Spleen (tissue), 11 donors: Measurements from ENCODE around the gene CHST15. TPM values are rescaled to one million over a fixed set of nuclear protein-coding genes. Genes with fewer than 3 reads are reported as not detected.

Experiments used
- DNase-seq: peaks from one replicate; pipeline ENCODE4 v3.0.0-alpha.2; 2020
- H3K27ac ChIP-seq, 8 donors: fragments of 200-600 bp; sonication (generic) in 7 of 8; 1 replicate in 4 of 8; 2 replicates in 4 of 8; pipeline versions ENCODE4 v1.5.0 to v1.8.0; 2016 to 2021; ENCODE audit warnings: inconsistent platforms in 4 of 8, mild to moderate bottlenecking in 4 of 8, moderate library complexity in 1 of 8
- H3K27me3 ChIP-seq, 7 donors: fragments of 200-600 bp; sonication (generic) in 6 of 7; replicated peaks in 1 of 7; 1 replicate in 4 of 7; 2 replicates in 3 of 7; pipeline versions ENCODE4 v1.5.0 to v1.8.0; 2016 to 2021; ENCODE audit warnings: inconsistent platforms in 3 of 7, mild to moderate bottlenecking in 1 of 7
- H3K36me3 ChIP-seq, 6 donors: fragments of 200-600 bp; sonication (generic) in 5 of 6; 1 replicate in 4 of 6; 2 replicates in 2 of 6; pipeline versions ENCODE4 v1.5.0 to v1.8.0; 2016 to 2021; ENCODE audit warnings: inconsistent platforms in 2 of 6
- H3K4me1 ChIP-seq, 6 donors: fragments of 200-600 bp; sonication (generic) in 5 of 6; 1 replicate in 3 of 6; 2 replicates in 3 of 6; pipeline versions ENCODE4 v1.5.0 to v1.8.0; 2016 to 2021; ENCODE audit warnings: inconsistent platforms in 3 of 6
- H3K4me3 ChIP-seq, 8 donors: fragments of 200-600 bp; sonication (generic) in 7 of 8; 1 replicate in 4 of 8; 2 replicates in 4 of 8; pipeline versions ENCODE4 v1.5.0 to v1.8.0; 2016 to 2021; ENCODE audit warnings: inconsistent platforms in 4 of 8, mild to moderate bottlenecking in 4 of 8, moderate library complexity in 2 of 8
- H3K9me3 ChIP-seq, 8 donors: fragments of 200-600 bp; sonication (generic) in 7 of 8; 1 replicate in 4 of 8; 2 replicates in 4 of 8; pipeline versions ENCODE4 v1.5.0 to v1.8.0; 2016 to 2021; ENCODE audit warnings: inconsistent platforms in 4 of 8
- CTCF ChIP-seq, 11 experiments: fragments of 200-600 bp in 7 of 11; fragments of 450-650 bp in 4 of 11; sonication (generic) in 4 of 11; IDR thresholded peaks in 8 of 11; conservative IDR thresholded peaks in 3 of 11; 1 replicate in 7 of 11; 2 replicates in 4 of 11; pipeline versions ENCODE4 v1.4.0 to v1.8.0; 2016 to 2021; ENCODE audit warnings: antibody characterized with exemption in 11 of 11, inconsistent platforms in 4 of 11, mild to moderate bottlenecking in 1 of 11
- POLR2A ChIP-seq, 3 donors: fragments of 450-650 bp; IDR thresholded peaks; one replicate each; pipeline ENCODE4 v1.5.1; 2017; ENCODE audit warnings: antibody characterized with exemption in 3 of 3, mild to moderate bottlenecking in 1 of 3
- POLR2AphosphoS5 ChIP-seq, 3 donors: sonication (generic); formaldehyde crosslinking; IDR thresholded peaks; one replicate each; pipeline ENCODE4 v1.5.1; 2017; ENCODE audit warnings: antibody characterized with exemption in 3 of 3
- WGBS, 5 donors: extraction: QIAGEN DNeasy Blood & Tissue Kit in 3 of 5; methylation state at CpG; one replicate each; pipeline versions ENCODE4 v1.1.5 to v1.1.7; 2013 to 2018; 5-methylcytosine and 5-hydroxymethylcytosine counted together
- intact Hi-C: fragments of 100-400 bp; cut with DNase I; formaldehyde crosslinking; loops from one replicate; pipeline ENCODE4 v1.15.0; 2023; ENCODE audit warnings: low total_unique reads
- polyA plus RNA-seq, 3 donors: library from polyadenylated mRNA; stranded (reverse); fragments of 200-250 nt; gene quantifications; one replicate each; pipeline ENCODE4 v1.2.1, GENCODE V29; 2013
- total RNA-seq, 7 donors: library from RNA; depleted of rRNA in 3 of 7; stranded (reverse); fragments of >200 nt in 3 of 7; fragmentation: NEBNext Ultra II Directional in 4 of 7; extraction: Animal tissue kit (Norgen Biotek cat#: 25700) in 4 of 7; gene quantifications; one replicate each; pipeline versions ENCODE4 v1.1.0 to v1.2.1, GENCODE V29; 2016 to 2021
- donor health status: healthy with polysubstance abuse.
- donor health status: DM: no; HTN: no; CAD: no; lungs with moderate emphysema.
- donor health status: DM: no; HTN: no; CAD: no.
- donor health status: Bipolar disorder and iron deficiency.
- donor health status: healthy.
- donor health status: DM: no; HTN: no; CAD: no.
- donor health status: DM: yes; HTN: yes; CAD: no.

The CHST15 gene
- total and polyA plus RNA-seq, 10 donors: 6.1 to 133 (median 102) TPM

- DNase-seq: peak; percentile 67
- peaks cover 0 to 76% (median 3%) of the 10 kb centered on the region in 6 donors for H3K36me3 ChIP-seq
- H3K27ac ChIP-seq: peak overlapping the region in 4 of 8 donors; percentile 6 to 41 (median 33)
- 64 to 76% (median 67%) methylated on average over 13 of the region's 13 CpGs for WGBS, 5 donors
- intact Hi-C loops: no loop called here
- TF ChIP-seq POLR2AphosphoS5 (IDR thresholded peaks at IDR 0.05) (no peak), CTCF (IDR thresholded peaks at IDR 0.05 in 8 of 11, conservative IDR thresholded peaks at IDR 0.05 in 3 of 11) (peak; percentile 28 to 71 (median 55))
- H3K9me3 ChIP-seq: no peaks in the 10 kb centered on the region
- H3K4me3 ChIP-seq: no peak overlapping the region
- no peaks in the 10 kb centered on the region for H3K27me3 ChIP-seq
- H3K4me1 ChIP-seq: peaks cover 0 to 46% (median 17%) of the 10 kb centered on the region in 6 donors
These were observed 67.5 kb downstream of the CHST15 start for GRCh38 chr10:124025660-124026588.

DNA sequence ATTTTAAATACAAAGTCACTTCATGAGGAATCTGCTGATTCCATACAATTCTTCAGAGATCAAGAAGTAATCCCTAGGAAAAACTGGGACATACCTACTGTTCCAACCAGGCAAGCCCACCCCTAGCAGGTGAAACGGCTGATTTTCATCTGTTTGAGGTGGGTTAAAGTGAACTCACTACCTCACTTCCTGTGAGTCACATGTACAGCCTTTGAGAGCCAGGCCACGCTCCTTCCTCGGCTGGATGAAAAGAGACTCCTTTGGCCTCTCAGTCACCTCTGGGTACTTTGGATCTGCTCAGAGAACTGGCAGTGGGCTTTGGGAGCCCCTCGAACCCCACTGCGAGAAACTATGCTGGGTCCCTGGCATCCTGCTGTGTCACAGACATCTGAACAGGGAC lies 68.2 kb downstream of the CHST15 start:
- H3K9me3 ChIP-seq: no peaks in the 10 kb centered on the region
- peak overlapping the region in 2 of 8 donors; percentile 30 to 36 for H3K27ac ChIP-seq
- no peaks in the 10 kb centered on the region for H3K27me3 ChIP-seq
- peaks cover 0 to 42% (median 13%) of the 10 kb centered on the region in 6 donors for H3K4me1 ChIP-seq
- H3K36me3 ChIP-seq: peaks cover 0 to 76% (median 10%) of the 10 kb centered on the region in 6 donors
- intact Hi-C loops: no loop called here
- DNase-seq: peak; percentile 58
- no peak overlapping the region for H3K4me3 ChIP-seq
- WGBS, 5 donors: 44 to 64% (median 50%) methylated on average over 5 of the region's 5 CpGs
- no peak for TF ChIP-seq POLR2A (IDR thresholded peaks at IDR 0.05)
- TF ChIP-seq CTCF (IDR thresholded peaks at IDR 0.05 in 8 of 11, conservative IDR thresholded peaks at IDR 0.05 in 3 of 11): no peak
- TF ChIP-seq POLR2AphosphoS5 (IDR thresholded peaks at IDR 0.05): no peak

DNA sequence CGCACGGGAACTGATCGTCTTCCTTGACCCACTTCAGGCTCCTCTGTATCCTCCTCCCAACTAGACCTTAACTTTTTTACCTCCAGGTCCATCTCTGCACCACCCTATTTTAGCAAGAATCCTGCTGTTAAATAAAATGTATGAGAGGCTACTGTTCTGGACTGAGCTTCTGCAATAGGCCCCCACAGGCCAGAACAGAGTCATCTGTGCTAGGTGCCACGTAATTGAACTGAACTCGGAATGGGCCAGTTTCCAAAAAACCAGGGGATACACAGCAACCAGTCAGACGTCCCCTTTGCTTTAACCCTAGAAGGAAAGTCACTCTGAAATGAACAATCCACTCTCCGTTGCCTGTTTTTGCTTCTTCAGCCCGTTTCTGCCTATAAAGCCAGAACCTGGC lies 71.3 kb downstream of the CHST15 start:
- Histone ChIP-seq H3K27ac (no peak overlapping the region), H3K9me3 (no peaks in the 10 kb centered on the region), H3K4me1 (peaks cover 0 to 50% (median 14%) of the 10 kb centered on the region in 6 donors), H3K4me3 (no peak overlapping the region), H3K36me3 (peaks cover 0 to 76% (median 16%) of the 10 kb centered on the region in 6 donors), H3K27me3 (no peaks in the 10 kb centered on the region)
- intact Hi-C loops: no loop called here
- no peak for DNase-seq
- 72 to 91% (median 83%) methylated on average over 8 of the region's 8 CpGs for WGBS, 5 donors
- no peak for TF ChIP-seq POLR2A (IDR thresholded peaks at IDR 0.05)
- no peak for TF ChIP-seq POLR2AphosphoS5 (IDR thresholded peaks at IDR 0.05)
- TF ChIP-seq CTCF (IDR thresholded peaks at IDR 0.05 in 8 of 11, conservative IDR thresholded peaks at IDR 0.05 in 3 of 11): no peak
